Endothelial cell of umbilical vein (primary cell): ENCODE data around the gene MTX1.

Source experiments
- EZH2 ChIP-seq: IDR thresholded peaks from 2 replicates; pipeline ENCODE4 v1.6.1; 2012; ENCODE audit warnings: borderline replicate concordance, low read depth, mild to moderate bottlenecking, moderate library complexity, low read length, inconsistent platforms; ENCODE audit not compliant: severe bottlenecking
- FOS ChIP-seq: IDR thresholded peaks from 2 replicates; pipeline ENCODE4 v1.6.1; 2011; ENCODE audit warnings: mild to moderate bottlenecking, low read length, moderate library complexity, borderline replicate concordance; ENCODE audit not compliant: insufficient read depth
- JUN ChIP-seq: IDR thresholded peaks from 2 replicates; pipeline ENCODE4 v1.6.1; 2011; ENCODE audit warnings: borderline replicate concordance, low read depth; ENCODE audit not compliant: insufficient read length, insufficient read depth
- MYC ChIP-seq: IDR thresholded peaks from one replicate; pipeline ENCODE4 v1.6.1; 2011; ENCODE audit warnings: mild to moderate bottlenecking, low read depth, low read length
- POLR2A ChIP-seq: IDR thresholded peaks from 2 replicates; pipeline ENCODE4 v1.6.1; 2012; ENCODE audit warnings: low read depth, mild to moderate bottlenecking, control low read depth, low read length
- POLR2AphosphoS5 ChIP-seq: IDR thresholded peaks from 2 replicates; pipeline ENCODE4 v1.6.1; 2012; ENCODE audit warnings: low read depth, mild to moderate bottlenecking, control low read depth, low read length, moderate library complexity; ENCODE audit not compliant: insufficient read depth
- TF ChIP-seq, protein P1 (sequence below), 2 donors: IDR thresholded peaks; 1 replicate in 1 of 2; 2 replicates in 1 of 2; pipeline ENCODE4 v1.5.1; 2011; ENCODE audit warnings: low read length in 2 of 2, mild to moderate bottlenecking in 2 of 2, moderate library complexity in 2 of 2, control low read depth in 1 of 2, inconsistent platforms in 1 of 2, low read depth in 1 of 2; ENCODE audit not compliant: insufficient read depth in 1 of 2; ENCODE audit errors: extremely low read depth in 1 of 2

DNA sequence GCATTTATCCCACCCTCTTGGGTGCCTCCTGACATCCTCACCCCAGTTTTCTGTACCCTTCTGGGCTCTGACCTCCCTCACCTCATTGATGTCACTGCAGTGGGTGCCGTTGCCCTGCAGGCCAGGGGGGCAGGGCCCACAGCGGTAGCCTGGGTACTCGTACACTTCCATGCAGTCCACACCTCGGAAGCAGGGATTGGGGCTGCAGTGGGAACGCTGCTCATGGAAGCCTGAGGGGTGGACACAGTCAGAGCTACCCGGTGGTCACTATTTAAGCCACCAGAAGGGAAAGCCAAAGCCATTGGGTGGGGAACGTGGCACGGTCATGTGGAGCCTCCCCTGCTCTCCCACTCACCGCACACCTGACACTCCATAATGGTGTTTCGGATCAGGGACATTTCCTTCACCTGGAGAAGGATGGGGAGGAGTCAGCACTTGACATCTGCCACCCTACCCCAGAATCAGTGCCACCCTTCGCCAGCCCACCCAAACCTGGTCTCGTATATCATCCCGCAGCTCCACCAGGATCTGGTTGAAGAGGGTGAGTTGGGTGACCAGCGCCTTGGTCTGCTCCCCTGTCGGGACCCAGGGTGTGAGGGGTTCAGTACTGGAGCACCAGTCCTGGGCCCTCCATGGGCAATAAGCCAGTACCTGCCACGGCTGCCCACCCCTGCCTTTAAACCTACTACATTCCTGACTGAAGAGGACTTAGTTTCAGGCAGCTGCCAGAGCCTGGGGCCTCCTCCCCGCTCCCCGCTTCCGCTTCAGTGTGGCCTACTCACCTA lies 5.6 kb upstream of the MTX1 start:
- TF ChIP-seq, protein P1, sequence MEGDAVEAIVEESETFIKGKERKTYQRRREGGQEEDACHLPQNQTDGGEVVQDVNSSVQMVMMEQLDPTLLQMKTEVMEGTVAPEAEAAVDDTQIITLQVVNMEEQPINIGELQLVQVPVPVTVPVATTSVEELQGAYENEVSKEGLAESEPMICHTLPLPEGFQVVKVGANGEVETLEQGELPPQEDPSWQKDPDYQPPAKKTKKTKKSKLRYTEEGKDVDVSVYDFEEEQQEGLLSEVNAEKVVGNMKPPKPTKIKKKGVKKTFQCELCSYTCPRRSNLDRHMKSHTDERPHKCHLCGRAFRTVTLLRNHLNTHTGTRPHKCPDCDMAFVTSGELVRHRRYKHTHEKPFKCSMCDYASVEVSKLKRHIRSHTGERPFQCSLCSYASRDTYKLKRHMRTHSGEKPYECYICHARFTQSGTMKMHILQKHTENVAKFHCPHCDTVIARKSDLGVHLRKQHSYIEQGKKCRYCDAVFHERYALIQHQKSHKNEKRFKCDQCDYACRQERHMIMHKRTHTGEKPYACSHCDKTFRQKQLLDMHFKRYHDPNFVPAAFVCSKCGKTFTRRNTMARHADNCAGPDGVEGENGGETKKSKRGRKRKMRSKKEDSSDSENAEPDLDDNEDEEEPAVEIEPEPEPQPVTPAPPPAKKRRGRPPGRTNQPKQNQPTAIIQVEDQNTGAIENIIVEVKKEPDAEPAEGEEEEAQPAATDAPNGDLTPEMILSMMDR (IDR thresholded peaks at IDR 0.05; ENCODE audit: extremely low read depth in 1 of 2, insufficient read depth in 1 of 2, low read depth in 1 of 2, low read length in 2 of 2) = no peak
- TF ChIP-seq MYC (no peak), POLR2A (no peak), EZH2 (no peak), JUN (no peak), FOS (no peak), POLR2AphosphoS5 (no peak)
